DMS153 (cell line): ENCODE data around the gene KANSL1.
"Not testable (repeated sequence)": the region's sequence is repeated elsewhere in the genome, so short reads cannot be mapped to it uniquely, and the experiment has no call there.

Source experiments
- DNase-seq: peaks from one replicate; lab custom pipeline; 2025; lab: John Stamatoyannopoulos, UW

KANSL1 gene

DNA sequence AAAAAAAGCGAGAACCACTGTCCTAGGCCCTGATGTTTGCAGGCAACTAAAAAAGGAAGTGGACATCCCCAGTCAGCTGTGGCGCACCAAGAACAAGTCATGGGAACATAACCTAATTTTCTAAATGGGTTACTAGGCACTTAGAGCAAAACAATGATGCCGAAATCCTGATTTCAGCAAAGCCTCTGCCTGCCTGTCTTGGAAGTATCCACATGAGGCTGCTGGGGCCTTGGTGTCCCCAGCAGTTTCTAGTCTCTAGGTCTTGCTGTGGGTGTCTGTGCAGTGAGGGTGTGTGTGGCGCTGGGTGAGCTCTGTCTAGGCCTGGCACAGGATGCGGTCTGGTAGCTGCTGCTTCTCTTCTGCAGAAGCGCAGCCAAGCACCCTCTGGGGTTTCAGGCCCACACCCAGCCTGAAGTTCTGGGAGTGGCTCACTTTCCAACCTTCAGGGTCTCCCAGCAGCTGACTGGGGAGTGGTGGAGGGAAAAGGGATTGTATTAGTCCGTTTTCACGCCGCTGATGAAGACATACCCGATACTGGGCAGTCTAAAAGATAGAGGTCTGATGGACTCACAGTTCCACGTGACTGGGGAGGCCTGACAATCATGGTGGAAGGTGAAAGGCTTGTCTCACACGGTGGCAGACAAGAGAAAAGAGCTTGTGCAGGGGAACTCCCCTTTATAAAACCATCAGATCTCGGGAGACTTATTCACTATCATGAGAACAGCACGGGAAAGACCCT is 173.0 kb downstream of the KANSL1 start:
- DNase-seq, result no peak

DNA sequence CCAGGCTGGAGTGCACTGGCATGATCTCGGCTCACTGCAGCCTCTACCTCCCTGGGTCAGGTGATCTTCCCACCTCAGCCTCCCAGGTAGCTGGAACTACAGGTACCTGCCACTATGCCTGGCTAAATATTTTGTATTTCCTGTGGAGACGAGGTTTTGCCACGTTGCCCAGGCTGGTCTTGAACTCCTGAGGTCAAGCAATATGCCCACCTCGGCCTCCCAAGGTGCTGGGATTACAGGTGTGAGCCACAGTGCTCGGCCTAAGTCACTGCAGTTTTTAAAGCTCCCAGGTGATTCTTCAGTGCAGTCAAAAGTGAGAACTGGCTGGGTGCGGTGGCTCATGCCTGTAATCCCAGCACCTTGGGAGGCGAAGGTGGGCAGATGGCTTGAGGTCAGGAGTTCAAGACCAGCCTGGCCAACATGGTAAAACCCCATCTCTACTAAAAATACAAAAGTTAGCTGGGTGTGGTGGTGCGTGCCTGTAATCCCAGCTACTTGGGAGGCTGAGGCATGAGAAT is 173.8 kb downstream of the KANSL1 start:
- not testable (repeated sequence) for DNase-seq

DNA sequence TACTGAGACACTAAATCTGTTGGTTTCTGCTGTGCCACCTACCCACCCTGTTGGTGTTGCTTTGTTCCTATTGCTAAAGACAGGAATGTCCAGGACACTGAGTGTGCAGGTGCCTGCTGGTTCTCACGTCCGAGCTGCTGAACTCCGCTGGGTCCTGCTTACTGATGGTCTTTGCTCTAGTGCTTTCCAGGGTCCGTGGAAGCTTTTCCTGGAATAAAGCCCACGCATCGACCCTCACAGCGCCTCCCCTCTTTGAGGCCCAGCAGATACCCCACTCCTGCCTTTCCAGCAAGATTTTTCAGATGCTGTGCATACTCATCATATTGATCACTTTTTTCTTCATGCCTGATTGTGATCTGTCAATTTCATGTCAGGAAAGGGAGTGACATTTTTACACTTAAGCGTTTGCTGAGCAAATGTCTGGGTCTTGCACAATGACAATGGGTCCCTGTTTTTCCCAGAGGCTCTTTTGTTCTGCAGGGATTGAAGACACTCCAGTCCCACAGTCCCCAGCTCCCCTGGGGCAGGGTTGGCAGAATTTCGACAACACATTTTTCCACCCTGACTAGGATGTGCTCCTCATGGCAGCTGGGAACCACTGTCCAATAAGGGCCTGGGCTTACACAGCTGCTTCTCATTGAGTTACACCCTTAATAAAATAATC is 179.6 kb downstream of the KANSL1 start:
- no peak for DNase-seq

DNA sequence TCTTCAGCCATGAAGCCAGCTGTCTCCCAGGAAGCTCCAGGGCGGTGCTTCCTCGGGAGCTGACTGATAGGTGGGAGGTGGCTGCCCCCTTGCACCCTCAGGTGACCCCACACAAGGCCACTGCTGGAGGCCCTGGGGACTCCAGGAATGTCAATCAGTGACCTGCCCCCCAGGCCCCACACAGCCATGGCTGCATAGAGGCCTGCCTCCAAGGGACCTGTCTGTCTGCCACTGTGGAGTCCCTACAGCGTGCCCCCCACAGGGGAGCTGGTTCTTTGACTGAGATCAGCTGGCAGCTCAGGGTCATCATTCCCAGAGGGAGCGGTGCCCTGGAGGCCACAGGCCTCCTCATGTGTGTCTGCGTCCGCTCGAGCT is 180.1 kb downstream of the KANSL1 start:
- DNase-seq, result no peak

DNA sequence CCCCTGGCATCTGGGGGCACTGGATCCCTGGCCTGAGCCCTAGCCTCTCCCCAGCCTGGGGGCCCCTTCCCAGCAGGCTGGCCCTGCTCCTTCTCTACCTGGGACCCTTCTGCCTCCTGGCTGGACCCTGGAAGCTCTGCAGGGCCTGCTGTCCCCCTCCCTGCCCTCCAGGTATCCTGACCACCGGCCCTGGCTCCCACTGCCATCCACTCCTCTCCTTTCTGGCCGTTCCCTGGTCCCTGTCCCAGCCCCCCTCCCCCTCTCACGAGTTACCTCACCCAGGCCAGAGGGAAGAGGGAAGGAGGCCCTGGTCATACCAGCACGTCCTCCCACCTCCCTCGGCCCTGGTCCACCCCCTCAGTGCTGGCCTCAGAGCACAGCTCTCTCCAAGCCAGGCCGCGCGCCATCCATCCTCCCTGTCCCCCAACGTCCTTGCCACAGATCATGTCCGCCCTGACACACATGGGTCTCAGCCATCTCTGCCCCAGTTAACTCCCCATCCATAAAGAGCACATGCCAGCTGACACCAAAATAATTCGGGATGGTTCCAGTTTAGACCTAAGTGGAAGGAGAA is 180.6 kb downstream of the KANSL1 start:
- no peak for DNase-seq

DNA sequence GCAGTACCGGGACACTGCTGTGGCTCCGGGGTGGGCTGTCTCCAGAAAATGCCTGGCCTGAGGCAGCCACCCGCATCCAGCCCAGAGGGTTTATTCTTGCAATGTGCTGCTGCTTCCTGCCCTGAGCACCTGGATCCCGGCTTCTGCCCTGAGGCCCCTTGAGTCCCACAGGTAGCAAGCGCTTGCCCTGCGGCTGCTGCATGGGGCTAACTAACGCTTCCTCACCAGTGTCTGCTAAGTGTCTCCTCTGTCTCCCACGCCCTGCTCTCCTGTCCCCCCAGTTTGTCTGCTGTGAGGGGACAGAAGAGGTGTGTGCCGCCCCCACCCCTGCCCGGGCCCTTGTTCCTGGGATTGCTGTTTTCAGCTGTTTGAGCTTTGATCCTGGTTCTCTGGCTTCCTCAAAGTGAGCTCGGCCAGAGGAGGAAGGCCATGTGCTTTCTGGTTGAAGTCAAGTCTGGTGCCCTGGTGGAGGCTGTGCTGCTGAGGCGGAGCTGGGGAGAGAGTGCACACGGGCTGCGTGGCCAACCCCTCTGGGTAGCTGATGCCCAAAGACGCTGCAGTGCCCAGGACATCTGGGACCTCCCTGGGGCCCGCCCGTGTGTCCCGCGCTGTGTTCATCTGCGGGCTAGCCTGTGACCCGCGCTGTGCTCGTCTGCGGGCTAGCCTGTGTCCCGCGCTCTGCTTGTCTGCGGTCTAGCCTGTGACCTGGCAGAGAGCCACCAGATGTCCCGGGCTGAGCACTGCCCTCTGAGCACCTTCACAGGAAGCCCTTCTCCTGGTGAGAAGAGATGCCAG is 181.3 kb downstream of the KANSL1 start:
- no peak for DNase-seq

DNA sequence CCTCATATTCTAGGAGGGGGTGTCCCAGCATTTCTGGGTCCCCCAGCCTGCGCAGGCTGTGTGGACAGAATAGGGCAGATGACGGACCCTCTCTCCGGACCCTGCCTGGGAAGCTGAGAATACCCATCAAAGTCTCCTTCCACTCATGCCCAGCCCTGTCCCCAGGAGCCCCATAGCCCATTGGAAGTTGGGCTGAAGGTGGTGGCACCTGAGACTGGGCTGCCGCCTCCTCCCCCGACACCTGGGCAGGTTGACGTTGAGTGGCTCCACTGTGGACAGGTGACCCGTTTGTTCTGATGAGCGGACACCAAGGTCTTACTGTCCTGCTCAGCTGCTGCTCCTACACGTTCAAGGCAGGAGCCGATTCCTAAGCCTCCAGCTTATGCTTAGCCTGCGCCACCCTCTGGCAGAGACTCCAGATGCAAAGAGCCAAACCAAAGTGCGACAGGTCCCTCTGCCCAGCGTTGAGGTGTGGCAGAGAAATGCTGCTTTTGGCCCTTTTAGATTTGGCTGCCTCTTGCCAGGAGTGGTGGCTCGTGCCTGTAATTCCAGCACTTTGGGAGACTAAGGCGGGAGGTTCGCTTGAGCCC is 182.5 kb downstream of the KANSL1 start:
- no peak for DNase-seq

DNA sequence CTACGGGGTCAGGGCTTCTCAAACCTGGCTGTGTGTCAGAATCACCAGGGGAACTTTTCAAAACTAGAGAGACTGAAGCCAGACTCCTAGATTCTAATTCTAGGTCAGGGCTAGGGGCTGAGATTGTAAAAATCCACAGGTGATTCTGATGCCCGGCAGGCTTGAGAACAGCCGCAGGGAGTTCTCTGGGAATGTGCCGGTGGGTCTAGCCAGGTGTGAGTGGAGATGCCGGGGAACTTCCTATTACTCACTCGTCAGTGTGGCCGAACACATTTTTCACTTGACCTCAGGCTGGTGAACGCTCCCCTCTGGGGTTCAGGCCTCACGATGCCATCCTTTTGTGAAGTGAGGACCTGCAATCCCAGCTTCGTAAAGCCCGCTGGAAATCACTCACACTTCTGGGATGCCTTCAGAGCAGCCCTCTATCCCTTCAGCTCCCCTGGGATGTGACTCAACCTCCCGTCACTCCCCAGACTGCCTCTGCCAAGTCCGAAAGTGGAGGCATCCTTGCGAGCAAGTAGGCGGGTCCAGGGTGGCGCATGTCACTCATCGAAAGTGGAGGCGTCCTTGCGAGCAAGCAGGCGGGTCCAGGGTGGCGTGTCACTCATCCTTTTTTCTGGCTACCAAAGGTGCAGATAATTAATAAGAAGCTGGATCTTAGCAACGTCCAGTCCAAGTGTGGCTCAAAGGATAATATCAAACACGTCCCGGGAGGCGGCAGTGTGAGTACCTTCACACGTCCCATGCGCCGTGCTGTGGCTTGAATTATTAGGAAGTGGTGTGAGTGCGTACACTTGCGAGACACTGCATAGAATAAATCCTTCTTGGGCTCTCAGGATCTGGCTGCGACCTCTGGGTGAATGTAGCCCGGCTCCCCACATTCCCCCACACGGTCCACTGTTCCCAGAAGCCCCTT is 183.3 kb downstream of the KANSL1 start:
- no peak for DNase-seq

DNA sequence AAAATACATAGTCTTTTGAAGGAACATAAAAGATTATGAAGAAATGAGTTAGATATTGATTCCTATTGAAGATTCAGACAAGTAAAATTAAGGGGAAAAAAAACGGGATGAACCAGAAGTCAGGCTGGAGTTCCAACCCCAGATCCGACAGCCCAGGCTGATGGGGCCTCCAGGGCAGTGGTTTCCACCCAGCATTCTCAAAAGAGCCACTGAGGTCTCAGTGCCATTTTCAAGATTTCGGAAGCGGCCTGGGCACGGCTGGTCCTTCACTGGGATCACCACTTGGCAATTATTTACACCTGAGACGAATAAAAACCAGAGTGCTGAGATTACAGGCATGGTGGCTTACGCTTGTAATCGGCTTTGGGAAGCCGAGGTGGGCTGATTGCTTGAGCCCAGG is 184.6 kb downstream of the KANSL1 start:
- DNase-seq, result no peak

DNA sequence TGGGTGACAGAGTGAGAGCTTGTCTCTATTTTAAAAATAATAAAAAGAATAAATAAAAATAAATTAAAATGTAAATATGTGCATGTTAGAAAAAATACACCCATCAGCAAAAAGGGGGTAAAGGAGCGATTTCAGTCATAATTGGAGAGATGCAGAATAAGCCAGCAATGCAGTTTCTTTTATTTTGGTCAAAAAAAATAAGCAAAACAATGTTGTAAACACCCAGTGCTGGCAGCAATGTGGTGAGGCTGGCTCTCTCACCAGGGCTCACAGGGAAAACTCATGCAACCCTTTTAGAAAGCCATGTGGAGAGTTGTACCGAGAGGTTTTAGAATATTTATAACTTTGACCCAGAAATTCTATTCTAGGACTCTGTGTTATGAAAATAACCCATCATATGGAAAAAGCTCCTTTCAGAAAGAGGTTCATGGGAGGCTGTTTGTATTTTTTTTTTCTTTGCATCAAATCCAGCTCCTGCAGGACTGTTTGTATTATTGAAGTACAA is 185.7 kb downstream of the KANSL1 start:
- DNase-seq, result no peak

DNA sequence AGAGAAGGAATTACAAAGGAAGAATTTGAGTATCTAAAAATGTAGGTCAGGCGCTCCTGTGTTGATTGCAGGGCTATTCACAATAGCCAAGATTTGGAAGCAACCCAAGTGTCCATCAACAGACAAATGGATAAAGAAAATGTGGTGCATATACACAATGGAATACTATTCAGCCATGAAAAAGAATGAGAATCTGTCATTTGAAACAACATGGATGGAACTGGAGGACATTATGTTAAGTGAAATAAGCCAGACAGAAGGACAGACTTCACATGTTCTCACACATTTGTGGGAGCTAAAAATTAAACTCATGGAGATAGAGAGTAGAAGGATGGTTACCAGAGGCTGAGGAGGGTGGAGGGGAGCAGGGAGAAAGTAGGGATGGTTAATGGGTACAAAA is 187.1 kb downstream of the KANSL1 start:
- DNase-seq, result not testable (repeated sequence)

DNA sequence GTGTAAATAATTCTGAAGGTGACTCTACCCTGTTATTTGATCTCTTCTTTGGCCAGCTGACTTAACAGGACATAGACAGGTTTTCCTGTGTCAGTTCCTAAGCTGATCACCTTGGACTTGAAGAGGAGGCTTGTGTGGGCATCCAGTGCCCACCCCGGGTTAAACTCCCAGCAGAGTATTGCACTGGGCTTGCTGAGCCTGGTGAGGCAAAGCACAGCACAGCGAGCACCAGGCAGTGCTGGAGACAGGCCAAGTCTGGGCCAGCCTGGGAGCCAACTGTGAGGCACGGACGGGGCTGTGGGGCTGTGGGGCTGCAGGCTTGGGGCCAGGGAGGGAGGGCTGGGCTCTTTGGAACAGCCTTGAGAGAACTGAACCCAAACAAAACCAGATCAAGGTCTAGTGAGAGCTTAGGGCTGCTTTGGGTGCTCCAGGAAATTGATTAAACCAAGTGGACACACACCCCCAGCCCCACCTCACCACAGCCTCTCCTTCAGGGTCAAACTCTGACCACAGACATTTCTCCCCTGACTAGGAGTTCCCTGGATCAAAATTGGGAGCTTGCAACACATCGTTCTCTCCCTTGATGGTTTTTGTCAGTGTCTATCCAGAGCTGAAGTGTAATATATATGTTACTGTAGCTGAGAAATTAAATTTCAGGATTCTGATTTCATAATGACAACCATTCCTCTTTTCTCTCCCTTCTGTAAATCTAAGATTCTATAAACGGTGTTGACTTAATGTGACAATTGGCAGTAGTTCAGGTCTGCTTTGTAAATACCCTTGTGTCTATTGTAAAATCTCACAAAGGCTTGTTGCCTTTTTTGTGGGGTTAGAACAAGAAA is 189.1 kb downstream of the KANSL1 start:
- peak; percentile 39 for DNase-seq

DNA sequence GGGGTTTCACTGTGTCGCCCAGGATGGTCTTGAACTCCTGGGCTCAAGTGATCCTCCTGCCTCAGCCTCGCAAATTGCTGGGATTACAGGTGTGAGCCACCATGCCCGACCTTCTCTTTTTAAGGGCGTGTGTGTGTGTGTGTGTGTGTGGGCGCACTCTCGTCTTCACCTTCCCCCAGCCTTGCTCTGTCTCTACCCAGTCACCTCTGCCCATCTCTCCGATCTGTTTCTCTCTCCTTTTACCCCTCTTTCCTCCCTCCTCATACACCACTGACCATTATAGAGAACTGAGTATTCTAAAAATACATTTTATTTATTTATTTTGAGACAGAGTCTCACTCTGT is 190.3 kb downstream of the KANSL1 start:
- no peak for DNase-seq

DNA sequence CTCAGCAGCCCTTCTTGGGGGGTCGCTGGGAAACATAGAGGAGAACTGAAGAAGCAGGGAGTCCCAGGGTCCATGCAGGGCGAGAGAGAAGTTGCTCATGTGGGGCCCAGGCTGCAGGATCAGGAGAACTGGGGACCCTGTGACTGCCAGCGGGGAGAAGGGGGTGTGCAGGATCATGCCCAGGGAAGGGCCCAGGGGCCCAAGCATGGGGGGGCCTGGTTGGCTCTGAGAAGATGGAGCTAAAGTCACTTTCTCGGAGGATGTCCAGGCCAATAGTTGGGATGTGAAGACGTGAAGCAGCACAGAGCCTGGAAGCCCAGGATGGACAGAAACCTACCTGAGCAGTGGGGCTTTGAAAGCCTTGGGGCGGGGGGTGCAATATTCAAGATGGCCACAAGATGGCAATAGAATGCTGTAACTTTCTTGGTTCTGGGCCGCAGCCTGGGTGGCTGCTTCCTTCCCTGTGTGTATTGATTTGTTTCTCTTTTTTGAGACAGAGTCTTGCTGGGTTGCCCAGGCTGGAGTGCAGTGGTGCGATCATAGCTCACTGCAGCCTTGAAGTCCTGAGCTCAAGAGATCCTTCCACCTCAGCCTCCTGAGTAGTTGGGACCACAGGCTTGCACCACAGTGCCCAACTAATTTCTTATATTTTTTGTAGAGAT is 190.8 kb downstream of the KANSL1 start:
- DNase-seq, result peak; percentile 38

DNA sequence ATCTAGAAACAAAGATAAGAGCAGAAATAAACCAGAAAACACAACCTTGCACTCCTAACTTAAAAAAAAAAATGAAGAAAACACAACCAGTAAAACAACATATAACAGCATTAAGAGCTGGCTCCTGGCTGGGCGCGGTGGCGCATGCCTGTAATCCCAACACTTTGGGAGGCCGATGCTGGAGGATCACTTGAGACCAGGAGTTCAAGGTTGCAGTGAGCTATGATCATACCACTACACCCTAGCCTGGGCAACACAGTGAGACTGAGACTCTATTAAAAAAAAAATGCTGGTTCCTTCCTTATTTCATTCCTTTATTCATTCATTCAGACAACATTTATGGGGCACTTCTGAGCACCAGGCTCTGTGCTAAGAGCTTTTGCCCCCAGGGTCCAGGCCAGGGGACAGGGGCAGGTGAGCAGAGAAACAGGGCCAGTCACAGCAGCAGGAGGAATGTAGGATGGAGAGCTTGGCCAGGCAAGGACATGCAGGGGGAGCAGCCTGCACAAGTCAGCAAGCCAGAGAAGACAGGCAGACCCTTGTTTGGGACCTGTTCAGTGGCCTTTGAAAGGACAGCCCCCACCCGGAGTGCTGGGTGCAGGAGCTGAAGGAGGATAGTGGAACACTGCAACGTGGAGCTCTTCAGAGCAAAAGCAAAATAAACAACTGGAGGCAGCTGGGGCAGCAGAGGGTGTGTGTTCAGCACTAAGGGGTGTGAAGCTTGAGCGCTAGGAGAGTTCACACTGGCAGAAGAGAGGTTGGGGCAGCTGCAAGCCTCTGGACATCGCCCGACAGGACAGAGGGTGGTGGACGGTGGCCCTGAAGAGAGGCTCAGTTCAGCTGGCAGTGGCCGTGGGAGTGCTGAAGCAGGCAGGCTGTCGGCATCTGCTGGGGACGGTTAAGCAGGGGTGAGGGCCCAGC is 191.6 kb downstream of the KANSL1 start:
- DNase-seq, result no peak

DNA sequence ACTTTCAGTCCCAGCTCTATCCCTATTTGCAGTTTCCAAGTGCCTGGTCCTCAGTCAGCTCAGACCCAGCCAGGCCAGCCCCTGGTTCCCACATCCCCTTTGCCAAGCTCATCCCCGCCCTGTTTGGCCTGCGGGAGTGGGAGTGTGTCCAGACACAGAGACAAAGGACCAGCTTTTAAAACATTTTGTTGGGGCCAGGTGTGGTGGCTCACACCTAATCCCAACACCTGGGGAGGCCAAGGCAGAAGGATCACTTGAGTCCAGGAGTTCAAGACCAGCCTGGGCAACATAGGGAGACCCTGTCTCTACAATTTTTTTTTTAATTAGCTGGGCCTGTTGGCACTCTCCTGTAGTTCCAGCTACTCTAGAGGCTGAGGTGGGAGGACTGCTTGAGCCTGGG is 192.5 kb downstream of the KANSL1 start:
- no peak for DNase-seq

DNA sequence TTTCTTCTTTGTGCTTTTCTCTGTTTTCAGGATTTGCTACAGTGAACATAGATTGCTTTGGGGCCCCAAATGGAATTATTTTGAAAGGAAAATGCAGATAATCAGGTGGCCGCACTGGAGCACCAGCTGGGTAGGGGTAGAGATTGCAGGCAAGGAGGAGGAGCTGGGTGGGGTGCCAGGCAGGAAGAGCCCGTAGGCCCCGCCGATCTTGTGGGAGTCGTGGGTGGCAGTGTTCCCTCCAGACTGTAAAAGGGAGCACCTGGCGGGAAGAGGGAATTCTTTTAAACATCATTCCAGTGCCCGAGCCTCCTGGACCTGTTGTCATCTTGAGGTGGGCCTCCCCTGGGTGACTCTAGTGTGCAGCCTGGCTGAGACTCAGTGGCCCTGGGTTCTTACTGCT is 192.9 kb downstream of the KANSL1 start:
- no peak for DNase-seq

DNA sequence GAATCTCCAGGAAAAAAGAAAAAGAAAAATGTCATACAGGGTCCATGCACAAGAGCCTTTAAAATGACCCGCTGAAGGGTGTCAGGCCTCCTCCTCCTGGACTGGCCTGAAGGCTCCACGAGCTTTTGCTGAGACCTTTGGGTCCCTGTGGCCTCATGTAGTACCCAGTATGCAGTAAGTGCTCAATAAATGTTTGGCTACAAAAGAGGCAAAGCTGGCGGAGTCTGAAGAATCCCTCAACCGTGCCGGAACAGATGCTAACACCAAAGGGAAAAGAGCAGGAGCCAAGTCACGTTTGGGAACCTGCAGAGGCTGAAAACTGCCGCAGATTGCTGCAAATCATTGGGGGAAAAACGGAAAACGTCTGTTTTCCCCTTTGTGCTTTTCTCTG is 193.3 kb downstream of the KANSL1 start:
- no peak for DNase-seq
